ENCODE measurements around the gene NUP153. TPM values are rescaled to one million over a fixed set of nuclear protein-coding genes. Genes with fewer than 3 reads are reported as not detected.

The NUP153 gene
- polyA plus RNA-seq, 1 of the 3 experiments (the other 2 are of a cell fraction): 10.5 TPM

- H3K9me3 ChIP-seq: no peaks in the 10 kb centered on the region
- WGBS (ENCODE audit: low lambda C conversion rate): 76% methylated on average over 5 of the region's 5 CpGs
- ChIA-PET CTCF (interaction anchor here (1.3 kb wide), 1 partner anchor 25 kb away, joined by 3 read pairs; no protein-coding TSS in a partner anchor), POLR2A (no interaction called here)
- no peak overlapping the region for H3K27ac ChIP-seq (ENCODE audit: low read depth in 2 of 2, low read length in 1 of 2)
- no peaks in the 10 kb centered on the region for H3K27me3 ChIP-seq (ENCODE audit: insufficient read depth)
- H2AFZ ChIP-seq (ENCODE audit: low read depth): no peak overlapping the region
- no peak overlapping the region for H3K4me2 ChIP-seq
- H3K79me2 ChIP-seq (ENCODE audit: insufficient read depth): peaks cover 59% of the 10 kb centered on the region
- no peak for DNase-seq
- H3K4me3 ChIP-seq (ENCODE audit: low read depth in 2 of 2, low read length in 1 of 2): no peak overlapping the region
- peaks cover 66 to 70% of the 10 kb centered on the region in 2 experiments for H3K36me3 ChIP-seq (replicated peaks in 1 of 2; ENCODE audit: control insufficient read depth in 1 of 2, insufficient read depth in 2 of 2, low read length in 1 of 2)
- no peaks in the 10 kb centered on the region for H3K9me2 ChIP-seq
- H3K4me1 ChIP-seq (ENCODE audit: control insufficient read depth in 1 of 2, insufficient read depth in 2 of 2, low read depth in 1 of 2, low read length in 1 of 2): no peaks in the 10 kb centered on the region
- H4K20me1 ChIP-seq (ENCODE audit: insufficient read depth): peaks cover under 1% of the 10 kb centered on the region; the same call in 1 of the 2 replicates
- H3F3A ChIP-seq (replicated peaks; ENCODE audit: insufficient read depth): peaks cover 11% of the 10 kb centered on the region
- TF ChIP-seq FOXM1 (IDR thresholded peaks at IDR 0.05; ENCODE audit: low read depth) (no peak), TCF12 (IDR thresholded peaks at IDR 0.05) (no peak), JUND (IDR thresholded peaks at IDR 0.05) (no peak), MEF2A (IDR thresholded peaks at IDR 0.05; ENCODE audit: borderline replicate concordance, low read depth) (no peak), MAX (IDR thresholded peaks at IDR 0.05; ENCODE audit: low read depth) (no peak), RXRA (IDR thresholded peaks at IDR 0.05; ENCODE audit: borderline replicate concordance, low read depth) (no peak), SIN3A (IDR thresholded peaks at IDR 0.05; ENCODE audit: borderline replicate concordance, low read depth, low read length) (no peak), CHD2 (IDR thresholded peaks at IDR 0.05; ENCODE audit: low read length, partially characterized antibody) (no peak), CTCF (IDR thresholded peaks at IDR 0.05) (no peak), MXI1 (IDR thresholded peaks at IDR 0.05; ENCODE audit: low read depth, low read length) (no peak), EZH2phosphoT487 (IDR thresholded peaks at IDR 0.05; ENCODE audit: borderline replicate concordance, low read depth) (no peak), ZBTB33 (IDR thresholded peaks at IDR 0.05; ENCODE audit: borderline replicate concordance, low read depth) (no peak), RAD21 (IDR thresholded peaks at IDR 0.05; ENCODE audit: low read length) (no peak), EP300 (IDR thresholded peaks at IDR 0.05; ENCODE audit: borderline replicate concordance in 1 of 2, low read depth in 1 of 2, low read length in 1 of 2) (no peak), TAF1 (IDR thresholded peaks at IDR 0.05; ENCODE audit: borderline replicate concordance, low read depth, low read length) (no peak)
- no peak overlapping the region for H3K9ac ChIP-seq
Observed at GRCh38 chr6:17630511-17631073, 76.1 kb downstream of the NUP153 start.

Measured in SK-N-SH (cell line).